Activated CD4-positive, alpha-beta T cell treated with anti-CD3 and anti-CD28 coated beads for 36 hours (primary cell): Measurements from ENCODE around the gene IFT88. TPM values are rescaled to one million over a fixed set of nuclear protein-coding genes. Genes with fewer than 3 reads are reported as not detected.

Experiments
- ATAC-seq: fragments of 200-7000 bp; cut with Tn5 transposase; one replicate; pipeline ENCODE4 v1.10.0; 2021; ENCODE audit warnings: mild to moderate bottlenecking, moderate library complexity
- CTCF ChIA-PET: fragments of 350-600 bp; sonication (Branson Sonifier 250); formaldehyde crosslinking; loops from one replicate; lab custom pipeline; 2021; ENCODE audit warnings: antibody characterized with exemption; lab: Charles Lee
- POLR2A ChIA-PET: fragments of 350-600 bp; sonication (Branson Sonifier 250); formaldehyde crosslinking; loops from one replicate; lab custom pipeline; 2021; ENCODE audit warnings: antibody characterized with exemption, inconsistent platforms; lab: Charles Lee
- DNase-seq: peaks from one replicate; pipeline ENCODE4 v3.0.0-alpha.2; 2020
- H3K27ac Mint-ChIP-seq: one replicate; pipeline ENCODE4 v1.8.0; 2021; ENCODE audit warnings: mixed read lengths
- H3K27me3 Mint-ChIP-seq: one replicate; pipeline ENCODE4 v1.8.0; 2021; ENCODE audit warnings: mixed read lengths
- H3K36me3 Mint-ChIP-seq: one replicate; pipeline ENCODE4 v1.8.0; 2021; ENCODE audit warnings: low read depth, mixed read lengths
- H3K4me1 Mint-ChIP-seq: one replicate; pipeline ENCODE4 v1.8.0; 2021; ENCODE audit warnings: mixed read lengths
- H3K4me3 Mint-ChIP-seq: one replicate; pipeline ENCODE4 v1.8.0; 2021; ENCODE audit warnings: mild to moderate bottlenecking, moderate library complexity, mixed read lengths
- H3K9me3 Mint-ChIP-seq: one replicate; pipeline ENCODE4 v1.8.0; 2021; ENCODE audit warnings: low read depth, mixed read lengths
- intact Hi-C, 2 experiments: fragments of 100-400 bp; cut with DNase I in 1 of 2; cut with micrococcal nuclease in 1 of 2; formaldehyde crosslinking; loops; one replicate each; pipeline versions ENCODE4 v1.14.2 to v1.15.1; 2022 to 2024; cut with DNase I, micrococcal nuclease
- total RNA-seq, 2 experiments: library from RNA; stranded (reverse); gene quantifications; one replicate each; pipeline ENCODE4 v1.2.3, GENCODE V29; 2021

The IFT88 gene
- total RNA-seq, 2 experiments from 2014 or later: 4.7 to 4.8 TPM

- CTCF ChIA-PET: interaction anchor here (0.5 kb wide), 1 partner anchor 424 kb away, joined by 3 read pairs; no protein-coding TSS in a partner anchor
- ATAC-seq (no peak), DNase-seq (no peak)
- no peak overlapping the region for H3K4me3 Mint-ChIP-seq
- intact Hi-C loops: loop anchor here in 1 of 2 experiments (5.0 kb wide), 1 partner anchor 91 kb away; no protein-coding TSS in a partner anchor
- no peak overlapping the region for H3K27ac Mint-ChIP-seq
- POLR2A ChIA-PET: no interaction called here
- H3K9me3 Mint-ChIP-seq: peaks cover 8% of the 10 kb centered on the region
- H3K27me3 Mint-ChIP-seq: no peaks in the 10 kb centered on the region
- H3K36me3 Mint-ChIP-seq: peaks cover 18% of the 10 kb centered on the region
- no peaks in the 10 kb centered on the region for H3K4me1 Mint-ChIP-seq
Measured at GRCh38 chr13:20588529-20589110, 21.7 kb downstream of the IFT88 start.

GRCh38 chr13:20590561-20590960, 23.6 kb downstream of the IFT88 start:
- CTCF ChIA-PET: no interaction called here
- Mint-ChIP-seq H3K27ac (no peak overlapping the region), H3K4me1 (no peaks in the 10 kb centered on the region), H3K9me3 (no peaks in the 10 kb centered on the region), H3K27me3 (no peaks in the 10 kb centered on the region), H3K36me3 (peaks cover 2% of the 10 kb centered on the region), H3K4me3 (no peak overlapping the region)
- intact Hi-C loops: no loop called here
- POLR2A ChIA-PET: no interaction called here
- DNase-seq (no peak), ATAC-seq (no peak)

DNA sequence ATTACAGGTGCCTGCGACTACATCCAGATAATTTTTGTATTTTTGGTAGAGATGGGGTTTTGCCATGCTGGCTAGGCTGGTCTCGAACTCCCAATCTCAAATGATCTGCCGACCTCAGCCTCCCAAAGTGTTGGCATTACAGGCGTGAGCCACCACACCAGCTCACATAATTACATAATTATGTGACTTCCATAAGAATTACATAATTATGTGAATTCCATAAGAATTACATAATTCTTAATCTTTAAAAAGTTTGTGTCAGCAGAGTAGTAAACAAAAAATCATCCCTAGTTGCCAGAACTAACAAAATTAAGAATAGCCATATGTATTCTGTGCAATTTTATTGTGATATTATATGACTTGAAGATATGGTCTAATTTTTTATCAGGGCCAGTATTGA, 25.6 kb downstream of the IFT88 start:
- POLR2A ChIA-PET: interaction anchor here (0.5 kb wide), 1 partner anchor 23 kb away, joined by 6 read pairs; no protein-coding TSS in a partner anchor
- CTCF ChIA-PET: no interaction called here
- DNase-seq (no peak), ATAC-seq (no peak)
- no peaks in the 10 kb centered on the region for H3K27me3 Mint-ChIP-seq
- peaks cover 3% of the 10 kb centered on the region for H3K36me3 Mint-ChIP-seq
- no peaks in the 10 kb centered on the region for H3K9me3 Mint-ChIP-seq
- no peak overlapping the region for H3K27ac Mint-ChIP-seq
- intact Hi-C loops: no loop called here
- H3K4me3 Mint-ChIP-seq: no peak overlapping the region
- H3K4me1 Mint-ChIP-seq: no peaks in the 10 kb centered on the region

GRCh38 chr13:20594280-20594679, 27.3 kb downstream of the IFT88 start:
- H3K4me3 Mint-ChIP-seq: no peak overlapping the region
- ATAC-seq (no peak), DNase-seq (no peak)
- CTCF ChIA-PET: no interaction called here
- H3K9me3 Mint-ChIP-seq: no peaks in the 10 kb centered on the region
- intact Hi-C loops: no loop called here
- POLR2A ChIA-PET: interaction anchor here (0.7 to 0.9 kb wide), 2 partner anchors 9 to 124 kb away, joined by 5 read pairs; no protein-coding TSS in a partner anchor
- H3K27me3 Mint-ChIP-seq: no peaks in the 10 kb centered on the region
- no peaks in the 10 kb centered on the region for H3K4me1 Mint-ChIP-seq
- H3K36me3 Mint-ChIP-seq: peaks cover 2% of the 10 kb centered on the region
- no peak overlapping the region for H3K27ac Mint-ChIP-seq

- ChIA-PET CTCF (no interaction called here), POLR2A (no interaction called here)
- DNase-seq: no peak
- intact Hi-C loops: no loop called here
- H3K36me3 Mint-ChIP-seq: peaks cover 7% of the 10 kb centered on the region
- no peak overlapping the region for H3K4me3 Mint-ChIP-seq
- ATAC-seq: no peak
- H3K9me3 Mint-ChIP-seq: no peaks in the 10 kb centered on the region
- H3K27me3 Mint-ChIP-seq: no peaks in the 10 kb centered on the region
- H3K27ac Mint-ChIP-seq: no peak overlapping the region
- H3K4me1 Mint-ChIP-seq: no peaks in the 10 kb centered on the region
Measured at GRCh38 chr13:20607015-20607414, 40.1 kb downstream of the IFT88 start.

DNA sequence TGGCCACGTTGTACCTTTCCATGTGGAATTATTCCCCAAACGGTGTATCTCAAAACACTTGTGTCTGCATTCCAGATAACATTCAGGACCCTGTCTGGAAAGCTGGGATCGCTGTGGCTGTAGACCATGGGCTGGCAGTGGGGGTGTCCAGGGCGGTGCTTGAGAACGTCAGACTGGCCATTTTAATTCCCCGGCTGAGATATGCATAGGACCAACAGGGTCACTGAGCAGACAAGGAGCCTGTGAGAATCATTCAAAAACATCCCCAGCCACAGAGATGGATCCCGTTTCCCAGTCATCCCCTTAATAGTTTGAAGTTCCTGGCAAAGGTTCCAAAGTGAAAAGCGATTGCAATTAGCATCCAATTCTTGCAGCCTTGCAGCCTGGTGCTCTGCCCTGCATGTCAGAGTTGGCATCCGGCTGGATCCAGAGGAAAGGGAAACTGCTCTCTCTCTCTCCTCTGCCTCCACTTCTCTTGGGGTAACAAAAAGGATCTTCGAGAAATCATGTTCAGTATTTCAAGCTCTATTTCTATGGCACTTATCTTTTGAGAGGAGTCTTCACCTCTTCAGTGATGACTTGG, 41.6 kb downstream of the IFT88 start:
- Mint-ChIP-seq H3K36me3 (peaks cover 7% of the 10 kb centered on the region), H3K4me3 (no peak overlapping the region), H3K4me1 (no peaks in the 10 kb centered on the region), H3K9me3 (no peaks in the 10 kb centered on the region), H3K27ac (no peak overlapping the region), H3K27me3 (no peaks in the 10 kb centered on the region)
- ATAC-seq (no peak), DNase-seq (no peak)
- ChIA-PET CTCF (no interaction called here), POLR2A (no interaction called here)
- intact Hi-C loops: no loop called here

DNA sequence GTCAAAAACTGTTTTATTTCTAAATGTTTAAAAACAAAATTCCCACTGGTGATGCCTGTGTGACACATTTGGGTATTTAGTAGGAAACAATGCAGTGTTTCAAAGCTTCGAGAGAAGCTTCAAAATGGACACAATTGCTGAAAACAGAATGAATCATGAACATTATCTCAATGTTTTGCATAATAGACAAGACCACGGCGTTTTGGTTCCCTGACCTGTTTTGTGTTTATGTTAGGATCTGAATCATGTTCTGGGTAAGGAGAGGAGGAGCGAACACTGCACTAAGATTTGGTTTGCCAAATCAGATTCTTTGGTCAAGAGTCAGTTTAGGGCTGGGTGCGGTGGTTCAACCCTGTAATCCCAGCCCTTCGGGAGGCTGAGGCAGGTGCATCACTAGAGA, 42.2 kb downstream of the IFT88 start:
- CTCF ChIA-PET: no interaction called here
- Mint-ChIP-seq H3K36me3 (peaks cover 7% of the 10 kb centered on the region), H3K27ac (no peak overlapping the region), H3K27me3 (no peaks in the 10 kb centered on the region), H3K4me1 (no peaks in the 10 kb centered on the region), H3K4me3 (no peak overlapping the region), H3K9me3 (no peaks in the 10 kb centered on the region)
- DNase-seq (no peak), ATAC-seq (no peak)
- POLR2A ChIA-PET: no interaction called here
- intact Hi-C loops: no loop called here

DNA sequence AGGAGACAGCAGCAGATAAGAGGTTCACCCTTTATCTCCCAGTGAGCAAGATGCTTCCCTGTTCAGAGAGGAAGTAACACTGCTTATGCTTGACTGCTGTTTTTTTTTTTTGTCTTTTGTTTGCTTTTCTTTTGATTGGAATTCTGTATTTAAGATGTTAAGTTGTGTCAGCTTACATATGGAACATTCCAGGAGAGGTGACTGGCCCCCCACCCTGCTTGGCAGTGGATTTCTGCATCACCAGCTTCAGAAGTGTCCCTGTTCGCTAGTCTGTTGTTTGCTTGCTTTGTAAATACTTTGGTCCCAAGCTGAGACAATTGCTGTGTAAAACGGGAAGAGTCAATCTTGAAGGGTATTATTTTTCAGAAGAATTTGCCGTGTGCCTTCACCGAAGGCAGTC, 43.0 kb downstream of the IFT88 start:
- intact Hi-C loops: no loop called here
- H3K36me3 Mint-ChIP-seq: peaks cover 7% of the 10 kb centered on the region

GRCh38 chr13:20616059-20616797, 49.3 kb downstream of the IFT88 start:
- H3K4me3 Mint-ChIP-seq: no peak overlapping the region
- H3K4me1 Mint-ChIP-seq: no peaks in the 10 kb centered on the region
- ATAC-seq (no peak), DNase-seq (no peak)
- no peak overlapping the region for H3K27ac Mint-ChIP-seq
- intact Hi-C loops: no loop called here
- no peaks in the 10 kb centered on the region for H3K9me3 Mint-ChIP-seq
- no peaks in the 10 kb centered on the region for H3K27me3 Mint-ChIP-seq
- H3K36me3 Mint-ChIP-seq: peaks cover 2% of the 10 kb centered on the region
- ChIA-PET POLR2A (no interaction called here), CTCF (no interaction called here)

More for the DNA sequence above, 43.0 kb downstream of the IFT88 start:
- Mint-ChIP-seq H3K4me3 (no peak overlapping the region), H3K4me1 (no peaks in the 10 kb centered on the region), H3K9me3 (no peaks in the 10 kb centered on the region), H3K27me3 (no peaks in the 10 kb centered on the region), H3K27ac (no peak overlapping the region)
- ChIA-PET CTCF (interaction anchor here (0.5 kb wide), 1 partner anchor 284 kb away, joined by 3 read pairs; no protein-coding TSS in a partner anchor), POLR2A (no interaction called here)
- no peak for ATAC-seq
- DNase-seq: no peak

DNA sequence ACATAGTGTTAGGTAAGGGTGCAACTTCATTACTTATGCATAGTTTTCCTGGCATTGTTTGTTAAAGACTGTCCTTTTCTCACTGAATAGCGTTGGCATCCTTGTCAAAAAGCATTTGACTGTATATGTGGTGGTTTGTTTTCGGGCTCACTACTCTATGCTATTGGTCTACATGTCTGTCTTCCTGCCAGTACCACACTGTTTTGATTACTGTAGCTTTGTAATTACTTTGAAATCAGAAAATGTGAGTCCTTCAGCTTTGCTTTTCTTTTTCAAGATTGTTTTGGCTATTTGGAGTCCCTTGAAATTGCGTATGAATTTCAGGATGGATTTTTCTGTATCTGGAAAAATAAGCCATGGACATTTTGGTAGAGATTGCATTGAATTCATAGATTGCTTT, 56.0 kb downstream of the IFT88 start:
- peaks cover 20% of the 10 kb centered on the region for H3K36me3 Mint-ChIP-seq
- peaks cover 4% of the 10 kb centered on the region for H3K9me3 Mint-ChIP-seq
- CTCF ChIA-PET: interaction anchor here (0.9 kb wide), 1 partner anchor 131 kb away, joined by 3 read pairs; no protein-coding TSS in a partner anchor
- H3K4me1 Mint-ChIP-seq: no peaks in the 10 kb centered on the region
- intact Hi-C loops: no loop called here
- no peak overlapping the region for H3K4me3 Mint-ChIP-seq
- no peaks in the 10 kb centered on the region for H3K27me3 Mint-ChIP-seq
- DNase-seq (no peak), ATAC-seq (no peak)
- POLR2A ChIA-PET: no interaction called here
- H3K27ac Mint-ChIP-seq: no peak overlapping the region

GRCh38 chr13:20624213-20624612, 57.3 kb downstream of the IFT88 start:
- no peak overlapping the region for H3K27ac Mint-ChIP-seq
- no peaks in the 10 kb centered on the region for H3K4me1 Mint-ChIP-seq
- intact Hi-C loops: no loop called here
- ChIA-PET CTCF (interaction anchor here (0.8 kb wide), 1 partner anchor 14 kb away, joined by 3 read pairs; no protein-coding TSS in a partner anchor), POLR2A (no interaction called here)
- no peak for ATAC-seq
- H3K27me3 Mint-ChIP-seq: no peaks in the 10 kb centered on the region
- H3K36me3 Mint-ChIP-seq: peaks cover 20% of the 10 kb centered on the region
- peaks cover 4% of the 10 kb centered on the region for H3K9me3 Mint-ChIP-seq
- no peak for DNase-seq
- H3K4me3 Mint-ChIP-seq: no peak overlapping the region
